ENCODE data around the gene VPS26C. TPM values are rescaled to one million over a fixed set of nuclear protein-coding genes. Genes with fewer than 3 reads are reported as not detected.

Gene VPS26C
- total and polyA plus RNA-seq, 4 donors = 19.8 to 61.1 (median 42.9) TPM

- no peak for ATAC-seq (ENCODE audit: insufficient read depth, low FRiP score)
- H3K4me1 ChIP-seq (ENCODE audit: control insufficient read depth in 5 of 5, insufficient read depth in 5 of 5, low read length in 5 of 5) = peaks cover 0 to under 1% (median 0%) of the 10 kb centered on the region in 5 donors
- no peak overlapping the region for H3K27ac ChIP-seq (ENCODE audit: low read depth in 1 of 2, low read length in 1 of 2)
- H3K27me3 ChIP-seq (ENCODE audit: control insufficient read depth in 3 of 3, insufficient read depth in 3 of 3, low read length in 2 of 3) = peaks cover 0 to 2% (median 0%) of the 10 kb centered on the region in 3 donors
- no peaks in the 10 kb centered on the region for H3K9me3 ChIP-seq (ENCODE audit: control insufficient read depth in 4 of 4, insufficient read depth in 3 of 4, low read length in 3 of 4)
- 67 to 85% methylated on average over 3 of the region's 3 CpGs for WGBS, 2 donors
- no peaks in the 10 kb centered on the region for H3K36me3 ChIP-seq (ENCODE audit: control insufficient read depth in 4 of 4, insufficient read depth in 4 of 4, low read length in 4 of 4)
- H3K4me3 ChIP-seq = no peak overlapping the region
- H3K9ac ChIP-seq (ENCODE audit: insufficient read depth in 1 of 2, low read length in 2 of 2) = no peak overlapping the region
- DNase-seq = no peak
- no peak for TF ChIP-seq CTCF (IDR thresholded peaks at IDR 0.05; ENCODE audit: control extremely low read depth, extremely low read depth)
Measured at GRCh38 chr21:37276377-37276776, 9.2 kb upstream of the VPS26C start.

- 64 to 69% methylated on average over 9 of the region's 9 CpGs for WGBS, 2 donors
- DNase-seq (no peak), ATAC-seq (ENCODE audit: insufficient read depth, low FRiP score) (no peak)
- no peaks in the 10 kb centered on the region for H3K27me3 ChIP-seq (ENCODE audit: control insufficient read depth in 3 of 3, insufficient read depth in 3 of 3, low read length in 2 of 3)
- peaks cover 0 to 4% (median 0%) of the 10 kb centered on the region in 5 donors for H3K4me1 ChIP-seq (ENCODE audit: control insufficient read depth in 5 of 5, insufficient read depth in 5 of 5, low read length in 5 of 5)
- TF ChIP-seq CTCF (IDR thresholded peaks at IDR 0.05; ENCODE audit: control extremely low read depth, extremely low read depth) = no peak
- no peak overlapping the region for H3K9ac ChIP-seq (ENCODE audit: insufficient read depth in 1 of 2, low read length in 2 of 2)
- H3K4me3 ChIP-seq = no peak overlapping the region
- no peaks in the 10 kb centered on the region for H3K9me3 ChIP-seq (ENCODE audit: control insufficient read depth in 4 of 4, insufficient read depth in 3 of 4, low read length in 3 of 4)
- no peaks in the 10 kb centered on the region for H3K36me3 ChIP-seq (ENCODE audit: control insufficient read depth in 4 of 4, insufficient read depth in 4 of 4, low read length in 4 of 4)
- no peak overlapping the region for H3K27ac ChIP-seq (ENCODE audit: low read depth in 1 of 2, low read length in 1 of 2)
Measured at GRCh38 chr21:37273911-37274690, 7.0 kb upstream of the VPS26C start.

GRCh38 chr21:37273440-37273839 is 6.3 kb upstream of the VPS26C start:
- ATAC-seq (ENCODE audit: insufficient read depth, low FRiP score) (no peak), DNase-seq (no peak)
- Histone ChIP-seq H3K9me3 (ENCODE audit: control insufficient read depth in 4 of 4, insufficient read depth in 3 of 4, low read length in 3 of 4) (no peaks in the 10 kb centered on the region), H3K27ac (ENCODE audit: low read depth in 1 of 2, low read length in 1 of 2) (no peak overlapping the region), H3K4me3 (no peak overlapping the region), H3K4me1 (ENCODE audit: control insufficient read depth in 5 of 5, insufficient read depth in 5 of 5, low read length in 5 of 5) (peaks cover 0 to 6% (median 0%) of the 10 kb centered on the region in 5 donors), H3K36me3 (ENCODE audit: control insufficient read depth in 4 of 4, insufficient read depth in 4 of 4, low read length in 4 of 4) (no peaks in the 10 kb centered on the region), H3K27me3 (ENCODE audit: control insufficient read depth in 3 of 3, insufficient read depth in 3 of 3, low read length in 2 of 3) (no peaks in the 10 kb centered on the region), H3K9ac (ENCODE audit: insufficient read depth in 1 of 2, low read length in 2 of 2) (no peak overlapping the region)
- WGBS, 2 donors = 33 to 75% methylated on average over 1 of the region's 1 CpG
- no peak for TF ChIP-seq CTCF (IDR thresholded peaks at IDR 0.05; ENCODE audit: control extremely low read depth, extremely low read depth)
